A549 treated with CORT108297 at 1 μM for 4 hours (cell line): ENCODE data around the gene SGPP1. TPM values are rescaled to one million over a fixed set of nuclear protein-coding genes. Genes with fewer than 3 reads are reported as not detected.

Source experiments
- total RNA-seq: library from RNA; stranded (reverse); fragments of 200-300 nt; extraction: Qiagen RNA extraction; gene quantifications from 5 replicates; pipeline ENCODE4 v1.2.3, GENCODE V29; 2022

SGPP1 gene
- 12.9 to 16.9 TPM (median 15.1 TPM) in 5 replicates for total RNA-seq

GRCh38 chr14:63727736-63728728 lies at the start of gene SGPP1:
TSS of gene SGPP1 (minus strand) at chr14:63728065. CDS start at chr14:63727944, 121 bp downstream.

GRCh38 chr14:63641473-63642228 lies 86.2 kb downstream of the SGPP1 start, which contains the start of gene WDR89:
TSS of gene WDR89 (minus strand) at chr14:63641871. CDS start at chr14:63599942, 41,929 bp downstream.

Other genes starting within 250 kb of the SGPP1 start
- 21.5 to 26.8 TPM (median 24.0 TPM) in 5 replicates for gene PPP2R5E, start 184.7 kb downstream of the SGPP1 start, total RNA-seq
- gene WDR89, start 86.2 kb downstream of the SGPP1 start, total RNA-seq, result 9.1 to 11.5 TPM (median 9.7 TPM) in 5 replicates
- gene SYNE2, start 124.9 kb upstream of the SGPP1 start, total RNA-seq, result 8.7 to 11.2 TPM (median 9.8 TPM) in 5 replicates